H9 (cell line): ENCODE results near the gene ZNF627. TPM values are rescaled to one million over a fixed set of nuclear protein-coding genes. Genes with fewer than 3 reads are reported as not detected.

ENCODE experiments used
- DNase-seq: peaks from one replicate; pipeline ENCODE4 v3.0.0-alpha.2; 2017
- H2AFZ ChIP-seq: one replicate; pipeline ENCODE4 v1.6.1; 2013; ENCODE audit warnings: mild to moderate bottlenecking, low read length, control low read depth, moderate library complexity
- H2AK5ac ChIP-seq: 2 replicates; pipeline ENCODE4 v1.6.1; 2013; ENCODE audit warnings: low read length, control low read depth, mixed read lengths; ENCODE audit not compliant: insufficient read length
- H2BK120ac ChIP-seq: one replicate; pipeline ENCODE4 v1.6.1; 2013; ENCODE audit warnings: low read depth, mild to moderate bottlenecking, low read length, control low read depth, inconsistent platforms; ENCODE audit not compliant: poor library complexity, severe bottlenecking
- H2BK12ac ChIP-seq: 2 replicates; pipeline ENCODE4 v1.6.1; 2013; ENCODE audit warnings: low read length, control low read depth, mixed read lengths, low read depth; ENCODE audit not compliant: insufficient read length
- H2BK15ac ChIP-seq: 2 replicates; pipeline ENCODE4 v1.6.1; 2013; ENCODE audit warnings: low read depth, low read length, control low read depth
- H2BK20ac ChIP-seq: one replicate; pipeline ENCODE4 v1.6.1; 2013; ENCODE audit warnings: low read depth, mild to moderate bottlenecking, low read length, control low read depth, inconsistent platforms; ENCODE audit not compliant: poor library complexity, severe bottlenecking
- H2BK5ac ChIP-seq: 2 replicates; pipeline ENCODE4 v1.6.1; 2013; ENCODE audit warnings: low read length, control low read depth, mixed read lengths; ENCODE audit not compliant: insufficient read length
- H3K14ac ChIP-seq: 2 replicates; pipeline ENCODE4 v1.6.1; 2013; ENCODE audit warnings: low read length, control low read depth; ENCODE audit not compliant: insufficient read depth
- H3K18ac ChIP-seq: 2 replicates; pipeline ENCODE4 v1.6.1; 2013; ENCODE audit warnings: low read depth, mild to moderate bottlenecking, mixed read lengths, low read length, control low read depth; ENCODE audit not compliant: insufficient read length
- H3K23ac ChIP-seq: 2 replicates; pipeline ENCODE4 v1.6.1; 2013; ENCODE audit warnings: low read length, control low read depth, mixed read lengths, low read depth; ENCODE audit not compliant: insufficient read length
- H3K23me2 ChIP-seq: 2 replicates; pipeline ENCODE4 v1.6.1; 2013; ENCODE audit warnings: low read depth, mild to moderate bottlenecking, mixed read lengths, low read length, control low read depth; ENCODE audit not compliant: insufficient read length, poor library complexity, severe bottlenecking
- H3K27ac ChIP-seq: 2 replicates; pipeline ENCODE4 v1.5.1; 2013; ENCODE audit warnings: low read length, control low read depth, mixed read lengths, low read depth; ENCODE audit not compliant: insufficient read length
- H3K27me3 ChIP-seq: 2 replicates; pipeline ENCODE4 v1.6.1; 2013; ENCODE audit warnings: low read length, control low read depth, inconsistent platforms; ENCODE audit not compliant: insufficient read depth
- H3K4ac ChIP-seq: 2 replicates; pipeline ENCODE4 v1.6.1; 2013; ENCODE audit warnings: low read depth, mild to moderate bottlenecking, control low read depth, inconsistent platforms, low read length, moderate library complexity
- H3K4me1 ChIP-seq: 2 replicates; pipeline ENCODE4 v1.6.1; 2013; ENCODE audit warnings: low read length, control low read depth, inconsistent platforms; ENCODE audit not compliant: insufficient read depth
- H3K4me2 ChIP-seq: 2 replicates; pipeline ENCODE4 v1.6.1; 2013; ENCODE audit warnings: low read length, control low read depth, mixed read lengths; ENCODE audit not compliant: insufficient read length, insufficient read depth
- H3K56ac ChIP-seq: 2 replicates; pipeline ENCODE4 v1.6.1; 2013; ENCODE audit warnings: low read depth, mild to moderate bottlenecking, mixed read lengths, low read length, control low read depth; ENCODE audit not compliant: insufficient read length
- H3K79me1 ChIP-seq: 2 replicates; pipeline ENCODE4 v1.6.1; 2013; ENCODE audit warnings: low read depth, mild to moderate bottlenecking, moderate library complexity, low read length, control low read depth, inconsistent platforms; ENCODE audit not compliant: insufficient read depth, poor library complexity, severe bottlenecking
- H3K79me2 ChIP-seq: 2 replicates; pipeline ENCODE4 v1.6.1; 2013; ENCODE audit warnings: low read length, control low read depth, inconsistent platforms; ENCODE audit not compliant: insufficient read depth
- H3K9ac ChIP-seq: 2 replicates; pipeline ENCODE4 v1.6.1; 2013; ENCODE audit warnings: low read length, control low read depth, mixed read lengths; ENCODE audit not compliant: insufficient read length; ENCODE audit errors: extremely low read depth
- H3K9me3 ChIP-seq: one replicate; pipeline ENCODE4 v1.6.1; 2013; ENCODE audit warnings: low read depth, low read length, inconsistent platforms; ENCODE audit not compliant: control insufficient read depth
- H3T11ph ChIP-seq: one replicate; pipeline ENCODE4 v1.6.1; 2013; ENCODE audit warnings: mild to moderate bottlenecking, low read length, control low read depth, inconsistent platforms
- H4K20me1 ChIP-seq: one replicate; pipeline ENCODE4 v1.6.1; 2013; ENCODE audit not compliant: control insufficient read depth, insufficient read length, insufficient read depth
- H4K5ac ChIP-seq: 2 replicates; pipeline ENCODE4 v1.6.1; 2013; ENCODE audit warnings: low read depth, mild to moderate bottlenecking, mixed read lengths, low read length, control low read depth; ENCODE audit not compliant: insufficient read length
- H4K8ac ChIP-seq: replicated peaks from 2 replicates; pipeline ENCODE4 v1.6.1; 2013; ENCODE audit warnings: low read length, control low read depth, mixed read lengths, low read depth; ENCODE audit not compliant: insufficient read length
- H4K91ac ChIP-seq: 2 replicates; pipeline ENCODE4 v1.6.1; 2013; ENCODE audit warnings: low read depth, mild to moderate bottlenecking, moderate library complexity, mixed read lengths, low read length, control low read depth; ENCODE audit not compliant: insufficient read length
- H3K27ac Mint-ChIP-seq, 3 experiments: 2 replicates in 2 of 3; 3 replicates in 1 of 3; pipeline ENCODE4 v1.8.0; 2020 to 2021; ENCODE audit warnings: mixed read lengths in 3 of 3, mild to moderate bottlenecking in 1 of 3, moderate library complexity in 1 of 3
- H3K27me3 Mint-ChIP-seq: 2 replicates; pipeline ENCODE4 v1.8.0; 2021; ENCODE audit warnings: low read depth, mild to moderate bottlenecking, moderate library complexity, mixed read lengths
- H3K36me3 Mint-ChIP-seq, 3 experiments: 2 replicates in 2 of 3; 3 replicates in 1 of 3; pipeline ENCODE4 v1.8.0; 2020 to 2021; ENCODE audit warnings: low read depth in 3 of 3, mixed read lengths in 3 of 3; ENCODE audit not compliant: insufficient read depth in 1 of 3
- H3K4me1 Mint-ChIP-seq, 2 experiments: 2 replicates each; pipeline ENCODE4 v1.8.0; 2020; ENCODE audit warnings: mixed read lengths in 2 of 2
- H3K4me3 Mint-ChIP-seq, 2 experiments: 2 replicates in 1 of 2; 3 replicates in 1 of 2; pipeline ENCODE4 v1.8.0; 2020 to 2021; ENCODE audit warnings: mild to moderate bottlenecking in 2 of 2, mixed read lengths in 2 of 2, moderate library complexity in 1 of 2
- H3K9me3 Mint-ChIP-seq, 2 experiments: 2 replicates in 1 of 2; 3 replicates in 1 of 2; pipeline ENCODE4 v1.8.0; 2020; ENCODE audit warnings: mild to moderate bottlenecking in 2 of 2, mixed read lengths in 2 of 2, moderate library complexity in 1 of 2
- CTCF ChIP-seq: fragments of 200-600 bp; sonication (generic); conservative IDR thresholded peaks from 3 replicates; pipeline ENCODE4 v1.8.0; 2021; ENCODE audit warnings: antibody characterized with exemption, mild to moderate bottlenecking
- WGBS: extraction: QIAGEN DNeasy Blood & Tissue Kit; methylation state at CpG from one replicate; pipeline ENCODE4 v1.1.7; 2013; ENCODE audit warnings: missing lambda C conversion rate, low lambda C conversion rate, mixed read lengths; ENCODE audit not compliant: insufficient read length; ENCODE audit errors: extremely low coverage; 5-methylcytosine and 5-hydroxymethylcytosine counted together
- total RNA-seq: library from RNA; stranded (reverse); gene quantifications from 2 replicates; pipeline ENCODE4 v1.2.1, GENCODE V29; 2021

Gene ZNF627
- total RNA-seq, 1 experiment from 2014 or later = 12.8 TPM

GRCh38 chr19:11641244-11641643, 44.0 kb downstream of the ZNF627 start:
- Histone ChIP-seq H2BK15ac (no peak overlapping the region), H3K23ac (no peak overlapping the region), H2BK12ac (no peak overlapping the region), H2AFZ (no peak overlapping the region), H4K91ac (no peak overlapping the region), H3K9me3 (no peaks in the 10 kb centered on the region), H3K4ac (no peak overlapping the region), H3K18ac (no peak overlapping the region), H4K5ac (no peak overlapping the region), H3K27me3 (no peaks in the 10 kb centered on the region), H3K23me2 (no peaks in the 10 kb centered on the region), H4K8ac (no peak overlapping the region), H3K4me1 (no peaks in the 10 kb centered on the region), H3K9ac (no peak overlapping the region), H3K79me2 (no peaks in the 10 kb centered on the region), H4K20me1 (no peaks in the 10 kb centered on the region), H3K27ac (no peak overlapping the region), H3K79me1 (no peaks in the 10 kb centered on the region), H2AK5ac (no peak overlapping the region), H3T11ph (no peak overlapping the region), H3K56ac (no peak overlapping the region), H2BK5ac (no peak overlapping the region), H2BK20ac (no peak overlapping the region), H3K14ac (no peak overlapping the region), H2BK120ac (no peak overlapping the region), H3K4me2 (no peak overlapping the region)
- TF ChIP-seq CTCF = no peak
- Mint-ChIP-seq H3K9me3 (no peaks in the 10 kb centered on the region), H3K36me3 (peaks cover 0 to 5% (median 3%) of the 10 kb centered on the region in 3 experiments; a peak in 3 of 7 replicates), H3K27ac (no peak overlapping the region), H3K4me3 (no peak overlapping the region), H3K27me3 (no peaks in the 10 kb centered on the region), H3K4me1 (0 out of 4 replicates have a peak, but pooled peaks cover 0 to 2% of the 10 kb centered on the region in 2 experiments)
- WGBS = no CpG with 5 or more reads among the region's 7 CpGs
- no peak for DNase-seq
